Activated CD8-positive, alpha-beta memory T cell treated with anti-CD3 and anti-CD28 coated beads, Interleukin-2, amount 50 U/mL, for 24 hours (primary cell): ENCODE measurements around the gene RREB1.

Experiments used
- DNase-seq: peaks from one replicate; pipeline ENCODE4 v3.0.0-alpha.2; 2020; ENCODE audit errors: extremely low read depth

RREB1 gene, protein sequence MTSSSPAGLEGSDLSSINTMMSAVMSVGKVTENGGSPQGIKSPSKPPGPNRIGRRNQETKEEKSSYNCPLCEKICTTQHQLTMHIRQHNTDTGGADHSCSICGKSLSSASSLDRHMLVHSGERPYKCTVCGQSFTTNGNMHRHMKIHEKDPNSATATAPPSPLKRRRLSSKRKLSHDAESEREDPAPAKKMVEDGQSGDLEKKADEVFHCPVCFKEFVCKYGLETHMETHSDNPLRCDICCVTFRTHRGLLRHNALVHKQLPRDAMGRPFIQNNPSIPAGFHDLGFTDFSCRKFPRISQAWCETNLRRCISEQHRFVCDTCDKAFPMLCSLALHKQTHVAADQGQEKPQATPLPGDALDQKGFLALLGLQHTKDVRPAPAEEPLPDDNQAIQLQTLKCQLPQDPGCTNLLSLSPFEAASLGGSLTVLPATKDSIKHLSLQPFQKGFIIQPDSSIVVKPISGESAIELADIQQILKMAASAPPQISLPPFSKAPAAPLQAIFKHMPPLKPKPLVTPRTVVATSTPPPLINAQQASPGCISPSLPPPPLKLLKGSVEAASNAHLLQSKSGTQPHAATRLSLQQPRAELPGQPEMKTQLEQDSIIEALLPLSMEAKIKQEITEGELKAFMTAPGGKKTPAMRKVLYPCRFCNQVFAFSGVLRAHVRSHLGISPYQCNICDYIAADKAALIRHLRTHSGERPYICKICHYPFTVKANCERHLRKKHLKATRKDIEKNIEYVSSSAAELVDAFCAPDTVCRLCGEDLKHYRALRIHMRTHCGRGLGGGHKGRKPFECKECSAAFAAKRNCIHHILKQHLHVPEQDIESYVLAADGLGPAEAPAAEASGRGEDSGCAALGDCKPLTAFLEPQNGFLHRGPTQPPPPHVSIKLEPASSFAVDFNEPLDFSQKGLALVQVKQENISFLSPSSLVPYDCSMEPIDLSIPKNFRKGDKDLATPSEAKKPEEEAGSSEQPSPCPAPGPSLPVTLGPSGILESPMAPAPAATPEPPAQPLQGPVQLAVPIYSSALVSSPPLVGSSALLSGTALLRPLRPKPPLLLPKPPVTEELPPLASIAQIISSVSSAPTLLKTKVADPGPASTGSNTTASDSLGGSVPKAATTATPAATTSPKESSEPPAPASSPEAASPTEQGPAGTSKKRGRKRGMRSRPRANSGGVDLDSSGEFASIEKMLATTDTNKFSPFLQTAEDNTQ (N-terminal part only)

DNA sequence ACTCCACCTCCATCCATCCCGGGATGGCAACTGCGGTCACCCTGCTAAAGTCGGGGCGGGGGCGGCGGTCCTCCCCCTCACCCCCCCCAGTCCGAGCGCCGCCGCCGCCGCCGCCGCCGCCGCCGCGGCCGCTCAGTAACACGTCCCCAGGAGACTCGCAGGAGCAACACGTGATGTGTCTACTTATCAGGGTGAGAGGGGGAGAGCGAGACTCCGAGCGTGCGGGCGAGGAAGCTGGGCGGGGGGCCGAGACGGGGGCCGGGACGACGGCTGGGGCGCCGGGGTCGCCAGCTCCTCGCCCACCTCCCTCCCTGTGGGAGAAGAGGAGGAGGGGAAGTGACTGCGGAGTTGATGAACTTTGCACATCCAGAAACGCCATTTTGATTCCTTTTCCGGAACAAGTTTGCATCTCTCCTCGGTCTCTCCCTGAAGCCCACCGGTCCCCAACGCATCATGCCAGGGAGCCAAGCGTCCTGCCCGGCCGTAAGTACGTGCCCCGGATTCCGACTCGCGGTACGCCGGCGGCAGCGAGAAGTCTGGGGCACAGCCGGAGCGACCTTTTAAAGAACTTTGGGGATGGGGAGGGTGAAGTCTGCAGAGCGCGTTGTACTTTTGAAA, at the start of gene RREB1:
TSS of gene RREB1 (plus strand) at position 384 of the 618 bp plus-strand sequence. CDS start 73,951 bp downstream, outside the sequence.
- no peak for DNase-seq

DNA sequence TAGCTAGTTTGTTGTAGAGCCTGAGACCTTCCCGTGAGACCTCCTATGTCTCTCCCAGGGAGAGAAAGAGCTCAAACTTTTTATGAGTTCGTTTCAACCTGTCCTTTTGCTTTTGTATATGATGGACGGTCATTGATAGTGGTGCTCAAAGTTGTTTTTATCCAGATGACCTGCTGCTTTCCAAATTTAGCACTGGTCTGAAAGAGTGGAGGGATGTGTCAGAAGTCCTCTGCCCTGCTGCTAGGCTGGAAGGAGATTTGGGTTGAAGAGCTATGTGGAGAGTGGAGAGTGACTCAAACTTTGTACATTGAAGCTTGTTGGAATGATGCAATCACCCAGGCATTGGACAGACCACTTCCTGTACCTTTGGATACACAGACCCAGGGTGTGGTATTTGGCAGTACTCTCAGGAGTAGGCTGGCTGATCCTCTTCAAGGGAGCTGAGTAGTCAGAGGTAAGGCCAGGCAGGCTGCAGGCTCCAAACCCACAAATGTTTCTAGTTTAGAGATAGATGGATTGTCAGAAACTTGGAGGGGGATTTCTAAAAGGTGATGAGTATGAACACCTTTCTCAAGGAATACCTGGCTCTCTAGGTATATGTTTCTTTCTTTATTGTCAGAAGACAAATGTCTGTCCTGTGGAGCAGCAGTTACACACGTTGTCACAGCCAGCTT, 49.4 kb upstream of the RREB1 start:
- no peak for DNase-seq

DNA sequence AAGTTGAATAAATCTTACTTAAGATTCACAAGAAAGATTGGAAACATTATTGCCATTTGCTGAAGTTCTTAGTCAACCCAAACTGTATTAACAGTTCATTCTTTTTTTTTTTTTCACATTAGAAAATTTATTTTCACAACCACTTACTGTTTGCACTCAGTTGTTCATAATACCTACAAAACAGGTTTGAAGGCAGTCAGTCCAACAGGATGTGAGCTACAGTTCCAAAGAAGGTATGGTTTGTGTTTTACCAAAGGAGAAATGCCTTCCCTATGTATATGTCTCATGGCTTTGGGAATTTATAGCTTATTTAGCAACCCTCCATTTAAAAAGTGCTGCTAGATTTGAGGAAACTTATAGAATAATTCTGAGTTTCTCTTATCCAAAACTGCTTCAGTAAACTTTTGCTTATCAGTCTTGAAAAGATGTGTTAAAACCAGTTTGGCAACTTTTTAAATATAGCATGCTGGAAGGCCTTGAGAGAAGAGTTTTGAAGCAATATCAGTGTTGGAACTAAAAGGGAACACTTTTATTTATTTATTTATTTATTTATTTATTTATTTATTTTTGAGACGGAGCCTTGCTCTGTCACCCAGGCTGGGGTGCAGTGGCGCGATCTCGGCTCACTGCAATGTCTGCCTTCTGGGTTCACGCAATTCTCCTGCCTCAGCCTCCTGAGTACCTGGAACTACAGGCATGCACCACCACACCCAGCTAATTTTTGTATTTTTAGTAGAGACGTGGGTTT, 46.8 kb upstream of the RREB1 start:
- DNase-seq = no peak

DNA sequence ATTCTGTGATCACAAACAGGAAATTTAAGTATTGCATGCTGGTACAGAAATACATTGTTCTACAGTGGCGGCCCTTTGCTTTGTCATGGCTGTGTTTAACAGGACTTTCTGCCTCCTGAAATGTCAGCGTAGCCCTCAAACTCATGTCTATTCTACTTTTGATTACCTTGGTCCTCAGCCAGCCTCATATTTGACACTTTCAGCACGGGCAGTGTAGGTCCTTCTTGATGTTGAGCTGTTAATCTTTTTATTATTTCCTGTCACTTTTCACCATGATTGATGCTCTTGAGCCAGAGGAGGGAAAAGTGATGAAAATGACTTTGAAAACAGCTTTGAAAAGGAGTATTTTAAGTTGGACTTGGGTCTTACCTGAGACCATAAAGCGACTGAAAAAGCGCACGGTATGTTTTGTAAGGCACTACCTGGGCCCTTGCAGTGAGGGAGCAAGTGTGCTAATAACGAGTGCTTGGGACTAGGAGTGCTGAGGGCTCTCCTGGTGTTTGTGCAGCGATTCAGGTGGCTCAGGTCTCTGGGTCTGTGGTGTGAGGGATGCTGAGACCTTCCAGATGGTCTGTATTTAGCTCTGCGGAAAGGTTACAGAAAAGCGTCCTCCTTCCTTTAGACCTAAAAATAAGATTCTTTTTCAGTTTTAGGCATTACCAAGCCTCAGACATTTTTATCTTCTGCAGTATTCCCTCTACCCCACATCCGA, 45.2 kb upstream of the RREB1 start:
- DNase-seq = no peak

DNA sequence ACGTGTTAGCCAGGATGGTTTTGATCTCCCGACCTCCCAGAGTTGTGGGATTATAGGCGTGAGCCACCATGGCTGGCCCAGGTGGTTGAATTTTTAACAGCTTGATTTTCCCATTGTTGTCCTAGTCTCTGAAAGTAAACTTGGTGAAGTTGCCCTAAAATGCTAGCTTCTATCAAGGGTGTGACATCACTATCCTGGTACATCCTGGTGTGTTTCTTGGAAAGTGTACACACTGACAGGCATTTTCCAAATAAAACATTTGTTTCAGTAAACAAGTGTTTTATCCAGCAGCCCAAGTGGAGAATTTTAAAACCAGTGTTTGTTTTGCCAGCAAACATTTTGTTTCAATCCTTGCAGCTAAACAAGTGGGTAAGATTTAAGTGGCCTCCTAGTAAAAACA, 40.5 kb upstream of the RREB1 start:
- DNase-seq = no peak

DNA sequence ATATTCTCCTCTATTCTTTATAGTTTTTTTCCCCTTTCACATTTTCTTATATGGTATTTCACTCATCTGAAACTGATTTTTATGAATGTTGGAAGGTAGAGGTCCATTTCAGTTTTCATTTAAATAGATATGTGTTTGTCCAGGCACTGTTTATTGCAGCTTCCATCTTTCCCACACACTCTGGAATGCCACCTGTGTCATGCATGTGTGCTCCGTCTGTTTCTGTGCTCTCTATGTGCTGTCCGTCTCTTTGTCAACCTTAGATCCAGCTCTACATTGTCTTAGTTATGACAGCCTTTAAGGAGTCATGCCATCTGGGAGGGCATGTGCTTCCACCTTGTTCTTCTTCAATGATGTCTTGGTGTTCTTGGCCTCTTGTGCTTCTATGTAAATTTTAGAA, 36.4 kb upstream of the RREB1 start:
- DNase-seq = no peak

DNA sequence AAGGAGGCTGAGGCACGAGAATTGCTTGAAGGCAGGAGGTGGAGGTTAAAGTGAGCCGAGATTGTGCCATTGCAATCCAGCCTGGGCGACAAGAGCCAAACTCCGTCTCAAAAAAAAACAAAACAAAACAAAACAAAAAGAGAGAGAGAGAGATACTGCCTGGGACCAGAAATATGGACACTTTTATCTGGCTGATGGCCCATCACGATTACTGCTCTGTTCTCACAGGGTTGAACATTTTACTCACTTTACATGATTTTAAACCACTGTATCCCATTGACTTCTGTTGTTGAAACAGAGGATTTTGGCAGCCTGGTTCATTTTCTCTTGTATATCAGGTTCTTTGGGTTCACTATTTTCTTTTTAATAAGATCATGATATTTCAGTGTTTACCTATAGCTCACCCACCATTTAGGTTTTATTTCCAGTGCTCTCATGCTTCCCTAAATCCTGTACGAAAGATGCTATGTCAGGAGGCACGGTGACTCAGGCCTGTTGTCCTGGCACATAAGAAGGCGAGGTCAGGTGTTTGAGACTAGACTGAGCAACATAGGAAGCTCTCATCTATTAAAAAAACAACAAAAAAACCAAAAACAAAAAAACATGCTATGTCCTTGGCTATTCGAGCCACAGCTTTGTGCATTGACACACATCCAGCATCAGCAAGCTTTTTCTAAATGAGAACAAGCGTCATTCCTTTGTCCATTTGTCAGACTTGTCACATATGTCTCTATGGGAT, 34.5 kb upstream of the RREB1 start:
- no peak for DNase-seq

DNA sequence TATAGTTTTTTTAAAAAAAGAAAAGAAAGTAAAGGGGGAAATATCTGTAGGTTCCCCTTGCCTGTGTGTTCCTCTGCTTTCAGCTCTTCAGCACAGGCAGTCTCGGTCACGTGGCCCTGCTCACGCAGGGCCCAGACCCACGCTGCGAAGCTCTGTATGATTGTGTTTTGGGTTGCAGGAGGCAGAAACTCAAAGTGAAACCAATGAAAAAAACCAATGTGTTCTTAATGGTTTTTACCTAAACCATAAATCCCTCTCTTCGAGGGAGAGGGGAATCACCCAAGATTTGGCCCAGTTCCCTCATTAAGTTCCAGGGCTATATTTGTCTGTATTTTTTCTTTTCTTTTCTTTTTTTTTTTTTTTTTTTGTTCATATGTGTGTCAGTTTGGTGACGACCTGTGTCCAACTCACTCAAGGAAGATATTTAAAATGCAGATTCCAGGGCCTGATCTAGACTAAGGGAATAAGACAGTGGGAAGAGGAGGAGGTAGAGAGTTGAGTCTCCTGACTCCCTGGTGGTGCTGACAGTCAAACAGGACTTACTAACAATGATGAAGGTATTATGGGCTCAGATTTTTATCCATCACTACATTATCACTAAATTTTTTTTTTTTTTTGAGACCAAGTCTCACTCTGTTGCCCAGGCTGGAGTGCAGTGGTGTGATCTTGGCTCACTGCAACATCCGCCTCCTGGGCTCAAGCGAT, 33.8 kb upstream of the RREB1 start:
- peak; percentile 29 for DNase-seq

DNA sequence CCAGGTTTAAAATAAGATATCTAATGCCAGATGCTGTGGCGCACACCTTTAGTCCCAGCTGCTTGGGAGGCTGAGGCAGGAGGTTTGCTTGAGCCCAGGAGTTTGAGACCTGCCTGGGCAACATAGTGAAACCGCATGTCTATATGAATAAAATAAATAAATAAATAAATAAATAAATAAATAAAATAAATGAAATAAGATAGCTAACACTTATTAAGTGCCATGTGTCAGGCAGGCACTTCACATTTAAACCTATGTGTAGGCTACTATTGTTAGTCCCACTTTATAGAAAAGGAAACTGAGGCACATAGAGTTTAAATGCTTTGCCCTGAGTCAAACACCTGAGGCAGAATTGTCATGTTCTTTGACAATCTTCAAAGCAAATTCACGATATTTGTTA, 32.9 kb upstream of the RREB1 start:
- DNase-seq = no peak

DNA sequence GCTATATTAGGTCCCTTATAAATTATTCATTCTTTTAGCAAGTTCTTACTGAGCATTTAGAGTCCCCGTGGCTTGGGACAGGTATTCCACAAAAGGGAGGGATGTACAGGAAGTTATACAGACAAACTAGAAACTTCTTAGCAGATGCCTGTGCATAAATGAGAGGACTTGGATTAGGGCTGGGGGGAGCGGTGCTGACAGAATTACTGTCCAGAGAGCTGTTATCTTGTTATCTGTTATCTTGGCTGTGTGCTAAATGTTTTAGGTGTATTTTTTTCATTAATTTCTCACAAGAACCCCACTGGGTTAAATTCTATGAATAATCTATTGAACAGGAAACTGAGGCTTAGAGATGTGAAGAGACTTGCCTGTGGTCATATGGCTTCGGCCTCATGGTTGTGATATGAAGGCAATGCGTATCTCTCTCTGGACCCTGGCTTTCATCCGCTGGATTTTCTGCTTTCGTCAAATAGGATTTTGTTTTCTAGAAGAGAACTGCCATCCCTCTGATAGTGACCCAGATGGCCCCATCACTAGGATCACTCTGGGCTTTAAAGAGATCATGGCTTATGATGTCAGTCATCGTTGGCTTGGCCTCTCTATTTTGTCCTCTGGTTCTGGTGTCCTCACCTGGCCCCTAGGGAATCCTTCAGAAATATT, 32.3 kb upstream of the RREB1 start:
- DNase-seq = no peak

DNA sequence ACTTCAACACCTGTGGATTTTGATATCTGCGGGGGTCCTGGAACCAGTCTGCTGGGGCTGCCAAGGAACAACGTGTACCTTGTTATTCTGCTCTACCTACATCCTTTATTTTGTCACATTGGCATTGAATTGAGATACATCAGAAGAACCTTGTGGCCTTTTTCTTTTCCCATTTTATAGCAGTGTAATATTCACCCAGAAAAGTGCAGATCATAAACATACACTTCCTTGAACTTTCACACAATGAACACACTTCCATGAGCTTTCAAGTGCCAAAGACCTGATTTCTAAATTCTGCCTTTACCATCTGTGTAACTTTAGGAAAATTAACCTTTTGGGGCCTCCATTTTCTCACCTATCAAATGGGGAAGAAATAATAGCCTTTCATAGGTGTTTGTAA, 29.9 kb upstream of the RREB1 start:
- no peak for DNase-seq

DNA sequence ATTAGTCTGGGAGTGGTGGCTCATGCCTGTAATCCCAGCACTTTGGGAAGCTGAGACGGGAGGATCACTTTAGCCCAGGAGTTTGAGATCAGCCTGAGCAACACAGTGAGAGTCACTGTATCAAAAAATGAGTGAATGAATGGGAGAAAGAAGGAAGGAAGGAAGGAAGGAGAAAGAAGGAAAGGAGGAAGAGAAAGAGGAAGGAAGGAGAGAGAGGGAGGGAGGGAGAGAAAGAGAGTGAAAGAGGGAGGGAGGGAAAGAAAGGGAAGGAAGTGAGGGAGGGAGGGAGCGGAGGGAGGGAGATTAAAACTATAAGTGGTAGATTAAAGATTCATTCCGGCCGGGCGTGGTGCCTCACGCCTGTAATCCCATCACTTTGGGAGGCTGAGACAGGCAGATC, 28.9 kb upstream of the RREB1 start:
- DNase-seq = no peak

DNA sequence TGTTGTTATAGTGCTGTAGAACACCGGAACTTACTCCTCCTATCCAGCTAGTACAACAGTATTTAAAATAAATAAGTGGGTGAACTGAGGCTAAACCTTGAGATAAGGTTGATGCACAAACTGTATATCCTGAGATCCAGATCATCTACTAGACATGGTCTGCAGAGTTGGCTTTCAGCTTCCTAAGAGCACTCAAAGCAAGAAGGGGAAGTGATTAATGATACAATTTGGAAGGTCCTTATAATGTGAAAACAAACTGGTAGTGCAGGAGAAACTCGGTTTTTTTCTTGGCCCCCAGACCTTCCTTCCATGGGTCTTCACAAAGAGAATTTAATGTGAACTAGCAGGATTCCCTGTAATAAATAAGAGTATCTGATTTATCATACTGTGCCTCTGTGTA, 27.4 kb upstream of the RREB1 start:
- DNase-seq = no peak

DNA sequence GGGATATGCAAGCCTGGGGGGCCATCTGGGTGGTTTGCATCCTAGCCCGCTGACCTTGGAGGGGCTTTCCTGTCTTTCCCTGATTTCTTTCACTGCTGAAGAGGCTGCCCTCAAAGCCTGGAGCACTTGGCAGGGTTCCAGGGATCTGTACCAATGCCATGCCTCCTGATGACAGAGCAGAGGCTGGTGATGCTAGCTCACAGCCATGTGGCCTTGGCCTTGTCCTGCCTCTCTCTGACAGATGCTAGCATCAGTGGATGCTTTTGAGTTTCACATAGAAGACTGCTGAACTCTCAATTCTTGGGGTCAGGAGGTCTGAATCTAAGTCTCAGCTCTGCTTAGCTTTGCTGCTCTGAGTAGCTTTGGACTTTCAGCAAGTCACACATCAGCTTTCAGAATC, 21.9 kb upstream of the RREB1 start:
- DNase-seq = no peak

DNA sequence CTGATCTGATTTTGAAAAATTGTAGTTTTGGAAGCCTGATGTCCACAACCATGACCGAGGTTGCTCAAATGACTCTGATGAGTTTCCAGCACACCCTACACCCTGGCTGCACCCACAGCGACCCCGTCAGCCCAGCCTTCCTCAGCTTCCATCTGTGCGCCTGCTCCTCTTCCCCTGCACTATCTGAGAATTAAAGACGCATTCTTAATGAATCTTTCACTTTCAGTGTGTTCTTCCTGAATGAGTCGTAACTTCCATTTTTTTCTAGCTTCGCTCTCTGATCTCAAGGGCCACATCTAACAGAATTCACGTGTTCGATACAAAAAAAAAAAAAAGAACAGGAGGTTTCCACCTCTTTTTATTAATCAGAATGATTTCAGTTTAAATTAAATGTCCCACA, 21.3 kb upstream of the RREB1 start:
- DNase-seq = no peak

DNA sequence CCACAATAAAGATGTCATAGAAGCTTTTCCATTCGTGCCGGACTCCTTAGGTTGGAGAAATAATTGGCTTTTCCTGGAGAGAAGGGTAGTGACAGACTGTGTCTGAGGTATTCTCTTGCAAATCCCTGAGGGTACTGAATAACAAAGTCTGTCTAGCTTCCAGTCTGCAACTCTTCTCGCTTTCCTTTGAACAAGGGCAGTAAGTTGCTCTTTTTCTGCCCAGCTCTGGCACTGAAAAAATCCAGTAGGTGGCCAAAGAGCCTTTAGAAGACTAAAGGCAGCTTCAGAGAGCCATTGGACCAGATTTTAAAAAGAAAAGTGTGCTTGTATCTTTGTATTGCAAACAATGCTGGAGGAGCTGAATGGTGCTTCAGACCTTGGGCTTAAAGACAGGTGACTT, 20.7 kb upstream of the RREB1 start:
- DNase-seq = no peak

DNA sequence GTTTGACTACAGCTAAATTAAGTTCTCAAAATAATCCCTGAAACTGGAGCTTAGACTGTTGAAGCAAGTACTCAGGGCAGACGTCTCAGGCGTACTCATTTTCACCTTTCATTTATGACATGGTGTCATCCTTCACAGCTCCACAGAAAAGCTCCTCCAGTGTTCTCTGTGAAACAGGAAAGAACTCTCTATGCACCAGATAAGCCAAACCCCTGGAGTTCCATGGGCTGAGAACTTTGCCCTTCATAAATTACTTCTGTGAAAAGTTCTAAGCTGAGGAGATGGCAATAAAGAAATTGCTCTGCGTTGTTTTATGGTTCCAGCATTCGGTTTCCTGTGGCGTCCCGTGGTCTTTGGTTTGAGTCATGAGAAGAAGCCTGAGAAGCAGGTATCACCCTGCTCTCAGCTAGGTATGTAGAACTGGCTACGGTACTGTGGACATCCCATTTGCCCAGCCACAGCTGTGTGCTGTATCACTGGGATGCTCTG, 20.2 kb upstream of the RREB1 start:
- no peak for DNase-seq
